ENCODE measurements around the gene KRT40.

- TF ChIP-seq JUN (IDR thresholded peaks at IDR 0.05; ENCODE audit: borderline replicate concordance, insufficient read depth, insufficient read length, low read depth) (no peak), EZH2 (IDR thresholded peaks at IDR 0.05; ENCODE audit: borderline replicate concordance, low read depth, low read length, severe bottlenecking) (no peak), POLR2AphosphoS5 (IDR thresholded peaks at IDR 0.05; ENCODE audit: insufficient read depth, low read depth, low read length) (no peak), CTCF (IDR thresholded peaks at IDR 0.05; ENCODE audit: extremely low read depth in 1 of 2, insufficient read depth in 1 of 2, low read depth in 1 of 2, low read length in 2 of 2) (no peak), MAX (IDR thresholded peaks at IDR 0.05; ENCODE audit: insufficient read depth, insufficient read length) (no peak), POLR2A (IDR thresholded peaks at IDR 0.05; ENCODE audit: low read depth, low read length) (no peak), MYC (IDR thresholded peaks at IDR 0.05; ENCODE audit: low read depth, low read length) (no peak), GATA2 (IDR thresholded peaks at IDR 0.05; ENCODE audit: insufficient read depth, insufficient read length, low read depth, low read length) (no peak)
These were observed 17.3 kb downstream of the KRT40 start, which contains the start of gene KRT39 for GRCh38 chr17:40966848-40967247.
